ENCODE data around the gene MMP24.

MMP24 gene

DNA sequence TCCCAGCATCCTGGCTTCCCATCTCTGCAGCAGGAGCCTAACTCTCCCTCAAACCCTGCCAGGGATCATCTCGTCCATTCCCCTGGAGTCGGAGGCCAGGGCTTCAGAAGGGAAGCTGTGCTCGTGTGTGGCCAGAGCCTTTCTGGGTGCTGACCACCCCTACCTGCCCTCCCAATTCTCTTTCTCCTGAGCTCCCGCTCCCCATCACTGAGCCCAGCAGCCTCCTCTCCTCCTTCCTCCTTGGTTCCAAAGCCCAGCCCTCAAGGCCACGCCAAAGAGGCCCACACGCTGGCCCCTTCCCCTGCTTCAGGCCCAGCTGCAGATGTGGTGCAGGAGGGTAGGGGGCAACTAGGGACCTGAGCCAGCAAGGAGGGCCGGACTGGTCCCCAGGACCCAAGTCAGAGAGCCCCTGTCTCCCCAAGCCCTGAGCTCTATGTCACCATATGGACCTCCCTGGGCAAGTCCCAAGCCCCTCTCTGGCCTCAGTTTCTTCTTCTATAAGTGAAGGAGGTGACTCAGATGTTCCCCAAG lies 64.5 kb downstream of the MMP24 start:
- TF ChIP-seq, protein P1, sequence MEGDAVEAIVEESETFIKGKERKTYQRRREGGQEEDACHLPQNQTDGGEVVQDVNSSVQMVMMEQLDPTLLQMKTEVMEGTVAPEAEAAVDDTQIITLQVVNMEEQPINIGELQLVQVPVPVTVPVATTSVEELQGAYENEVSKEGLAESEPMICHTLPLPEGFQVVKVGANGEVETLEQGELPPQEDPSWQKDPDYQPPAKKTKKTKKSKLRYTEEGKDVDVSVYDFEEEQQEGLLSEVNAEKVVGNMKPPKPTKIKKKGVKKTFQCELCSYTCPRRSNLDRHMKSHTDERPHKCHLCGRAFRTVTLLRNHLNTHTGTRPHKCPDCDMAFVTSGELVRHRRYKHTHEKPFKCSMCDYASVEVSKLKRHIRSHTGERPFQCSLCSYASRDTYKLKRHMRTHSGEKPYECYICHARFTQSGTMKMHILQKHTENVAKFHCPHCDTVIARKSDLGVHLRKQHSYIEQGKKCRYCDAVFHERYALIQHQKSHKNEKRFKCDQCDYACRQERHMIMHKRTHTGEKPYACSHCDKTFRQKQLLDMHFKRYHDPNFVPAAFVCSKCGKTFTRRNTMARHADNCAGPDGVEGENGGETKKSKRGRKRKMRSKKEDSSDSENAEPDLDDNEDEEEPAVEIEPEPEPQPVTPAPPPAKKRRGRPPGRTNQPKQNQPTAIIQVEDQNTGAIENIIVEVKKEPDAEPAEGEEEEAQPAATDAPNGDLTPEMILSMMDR (IDR thresholded peaks at IDR 0.05; ENCODE audit: low read depth, low read length, missing control alignments) = no peak
- no peak for DNase-seq (ENCODE audit: low read depth)
- H3K4me3 ChIP-seq (ENCODE audit: low read depth, low read length) = no peak overlapping the region

DNA sequence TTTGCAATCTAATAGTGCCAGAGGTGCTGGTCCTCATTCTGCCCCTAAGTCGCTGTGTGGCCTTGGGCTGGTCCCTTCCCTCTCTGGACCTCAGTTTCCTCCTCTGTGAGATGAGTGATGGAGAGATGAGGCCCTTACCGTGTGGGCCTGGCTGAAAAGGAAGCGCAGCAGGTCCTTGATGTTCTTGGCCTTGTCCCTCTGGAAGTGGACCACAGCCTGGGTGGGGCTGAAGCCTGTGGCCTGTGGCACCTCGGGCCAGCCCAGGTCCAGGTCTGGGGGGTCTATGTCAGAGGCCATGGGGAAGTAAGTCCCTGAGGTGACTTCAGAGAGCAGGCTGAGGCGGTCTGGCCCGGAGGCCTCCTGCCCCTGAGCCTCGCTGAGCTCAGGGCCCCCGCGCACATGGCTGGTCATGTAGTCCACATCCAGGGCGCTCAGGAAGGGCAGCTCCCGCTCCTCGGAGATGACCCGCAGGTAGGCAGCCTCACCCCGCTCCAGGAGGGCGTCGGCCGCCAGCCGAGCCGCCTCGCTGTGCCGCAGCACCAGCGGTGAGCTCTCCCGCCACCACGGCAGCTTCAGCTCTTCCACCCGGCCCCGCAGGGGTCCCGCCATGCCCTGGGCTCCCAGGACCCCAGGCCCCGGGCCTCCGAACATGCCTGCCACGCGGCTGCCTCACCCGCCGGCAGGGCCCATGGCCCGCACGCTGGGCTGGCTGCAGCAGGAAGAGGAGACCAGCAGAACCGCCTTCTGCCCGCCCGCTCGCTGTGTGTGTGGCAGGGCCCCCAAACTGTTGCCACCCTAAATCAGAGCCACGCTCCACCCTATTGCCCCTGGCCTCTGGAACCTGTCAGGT lies 65.4 kb downstream of the MMP24 start, which contains the start of gene FAM83C:
FAM83C (minus strand) TSS at position 772 of the 850 bp plus-strand sequence; CDS start at position 651, 121 bp downstream.
- TF ChIP-seq, protein P1 (IDR thresholded peaks at IDR 0.05; ENCODE audit: low read depth, low read length, missing control alignments) = no peak
- no peak within 1 kb of the TSS for H3K4me3 ChIP-seq (ENCODE audit: low read depth, low read length)
- no peak for DNase-seq (ENCODE audit: low read depth)

DNA sequence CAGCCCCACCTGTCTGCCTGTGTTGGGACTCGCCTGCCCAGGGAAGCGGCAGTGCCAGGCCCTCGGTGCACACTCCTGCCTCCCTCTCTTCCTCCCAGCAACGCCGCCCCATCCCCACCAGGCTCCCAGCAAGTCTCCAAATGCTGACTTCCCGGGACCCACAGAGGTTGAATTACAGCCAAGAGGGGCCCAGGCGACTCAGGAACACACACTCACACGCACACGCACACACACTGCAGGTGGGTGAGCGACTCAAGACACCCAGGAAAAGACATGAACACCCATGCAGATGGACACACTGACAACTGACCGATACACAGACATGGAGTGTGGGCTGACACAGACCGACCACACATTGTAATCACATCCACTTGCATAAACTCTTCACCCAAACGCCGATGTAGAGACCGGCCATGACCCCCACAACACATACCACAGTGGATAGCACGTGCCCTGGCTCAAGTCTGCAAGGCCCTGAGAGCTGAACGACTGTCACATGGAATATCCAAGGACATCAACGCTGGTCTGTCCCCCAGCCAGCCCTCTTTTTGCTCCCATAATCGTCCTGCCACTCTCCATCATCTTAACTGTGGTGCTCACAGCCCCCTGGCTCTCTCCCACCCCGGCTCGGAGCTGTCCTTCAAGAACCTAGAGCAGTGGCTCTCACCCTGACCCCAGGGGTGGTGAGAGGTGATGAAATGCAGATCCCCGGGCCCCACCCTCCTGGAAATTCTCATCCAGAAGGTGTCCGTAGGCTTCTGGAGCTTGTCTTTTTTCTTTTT lies 66.2 kb downstream of the MMP24 start:
- DNase-seq (ENCODE audit: low read depth) = no peak
- no peak overlapping the region for H3K4me3 ChIP-seq (ENCODE audit: low read depth, low read length)
- TF ChIP-seq, protein P1 (IDR thresholded peaks at IDR 0.05; ENCODE audit: low read depth, low read length, missing control alignments) = no peak

DNA sequence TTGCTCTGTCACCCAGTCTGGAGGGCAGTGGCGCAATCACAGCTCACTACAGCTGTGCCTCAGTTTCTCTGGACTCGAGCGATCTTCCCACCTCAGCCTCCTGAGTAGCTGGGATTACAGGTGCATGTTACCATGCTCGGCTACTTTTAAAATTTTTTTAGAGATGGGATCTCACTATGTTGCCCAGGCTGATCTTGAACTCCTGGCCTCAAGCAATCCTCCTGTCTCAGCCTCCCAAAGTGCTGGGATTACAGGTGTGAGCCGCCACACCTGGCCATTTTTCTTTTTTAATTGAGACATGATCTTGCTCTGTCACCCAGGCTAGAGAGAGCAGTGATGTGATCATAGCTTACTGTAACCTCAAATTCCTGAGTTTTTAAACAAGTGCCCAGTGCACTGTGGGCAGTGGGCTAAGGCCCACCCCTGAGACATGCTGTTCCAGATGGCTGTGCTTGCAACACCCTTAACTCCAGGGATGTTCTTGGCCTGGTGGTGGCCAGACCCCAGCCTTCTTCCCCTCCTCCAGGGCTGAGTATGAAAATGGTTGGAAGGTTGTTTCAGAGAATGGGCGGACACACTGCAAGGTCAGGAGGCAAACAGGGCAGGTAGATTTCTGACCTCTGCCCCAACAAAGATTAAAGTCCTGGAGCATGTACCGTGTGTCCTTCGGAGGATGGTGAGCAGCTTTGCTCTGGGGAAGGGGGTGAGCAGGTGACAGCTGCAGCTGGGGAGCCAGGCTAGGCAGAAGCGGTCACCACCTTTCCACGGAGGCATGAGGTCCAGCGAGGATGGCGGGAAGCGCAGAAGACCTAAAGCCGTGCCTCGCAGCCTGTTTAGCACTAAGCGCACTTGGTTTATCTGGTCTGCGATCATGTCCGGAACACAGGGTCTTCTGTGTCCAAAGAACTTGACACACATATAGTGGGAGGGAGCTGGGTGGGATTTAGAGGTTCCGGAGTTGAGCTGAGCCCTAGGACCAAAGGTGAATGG lies 67.1 kb downstream of the MMP24 start:
- no peak for DNase-seq (ENCODE audit: low read depth)
- TF ChIP-seq, protein P1 (IDR thresholded peaks at IDR 0.05; ENCODE audit: low read depth, low read length, missing control alignments) = no peak
- no peak overlapping the region for H3K4me3 ChIP-seq (ENCODE audit: low read depth, low read length)

DNA sequence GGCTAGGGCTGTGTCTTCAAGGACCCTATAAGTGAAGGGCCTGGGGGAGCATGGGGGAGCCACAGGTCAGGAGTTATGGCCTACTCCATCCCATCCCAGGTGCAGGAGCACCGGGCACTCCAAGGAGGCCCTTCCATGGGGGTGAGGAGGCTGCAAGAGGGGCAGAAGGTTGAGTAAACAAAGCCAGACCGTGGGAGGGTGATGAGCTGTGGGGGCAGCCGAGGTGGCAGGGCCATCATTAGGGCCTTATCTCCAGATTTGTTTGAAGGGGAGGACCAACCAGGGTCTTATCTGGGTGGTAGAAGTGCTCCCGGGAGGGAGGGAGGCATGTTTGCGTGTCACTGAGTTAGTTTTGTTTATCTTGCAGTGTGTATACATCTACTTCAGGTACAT lies 67.8 kb downstream of the MMP24 start:
- no peak for DNase-seq (ENCODE audit: low read depth)
- TF ChIP-seq, protein P1 (IDR thresholded peaks at IDR 0.05; ENCODE audit: low read depth, low read length, missing control alignments) = no peak
- no peak overlapping the region for H3K4me3 ChIP-seq (ENCODE audit: low read depth, low read length)

DNA sequence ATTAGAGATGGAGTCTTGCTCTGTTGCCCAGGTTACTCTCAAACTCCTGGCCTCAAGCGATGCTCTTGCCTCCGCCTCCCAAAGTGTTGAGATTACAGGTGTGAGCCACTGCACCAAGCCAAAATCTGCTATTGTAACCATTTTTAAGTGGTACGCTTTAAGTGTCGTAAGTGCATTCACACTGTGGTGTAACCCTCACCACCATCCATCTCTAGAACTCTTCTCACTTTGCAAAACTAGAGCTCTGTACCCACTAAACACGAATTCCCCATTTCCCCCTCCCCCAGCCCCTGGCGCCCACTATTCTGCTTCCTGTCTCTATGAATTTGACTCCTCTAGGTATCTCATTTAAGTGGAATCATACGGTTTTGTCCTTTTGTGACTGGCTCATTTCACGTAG lies 68.6 kb downstream of the MMP24 start:
- H3K4me3 ChIP-seq (ENCODE audit: low read depth, low read length) = no peak overlapping the region
- TF ChIP-seq, protein P1 (IDR thresholded peaks at IDR 0.05; ENCODE audit: low read depth, low read length, missing control alignments) = no peak
- no peak for DNase-seq (ENCODE audit: low read depth)
